GM19372 (cell line): ENCODE data around the gene SLC6A6.

ENCODE experiments used
- ATAC-seq: cut with Tn5 transposase; IDR thresholded peaks from one replicate; pipeline ENCODE4 v1.9.1; 2021; ENCODE audit warnings: mild to moderate bottlenecking, low read depth, moderate library complexity; ENCODE audit not compliant: unreplicated experiment

Gene SLC6A6

GRCh38 chr3:14464141-14464465 is 61.7 kb downstream of the SLC6A6 start:
- no peak for ATAC-seq

GRCh38 chr3:14464521-14464920 is 62.1 kb downstream of the SLC6A6 start:
- ATAC-seq: no peak

- no peak for ATAC-seq
These were observed 63.0 kb downstream of the SLC6A6 start for GRCh38 chr3:14465425-14465824.

GRCh38 chr3:14466179-14466903 is 63.9 kb downstream of the SLC6A6 start:
- no peak for ATAC-seq

GRCh38 chr3:14467814-14468620 is 65.6 kb downstream of the SLC6A6 start:
- ATAC-seq: no peak

GRCh38 chr3:14468621-14468981 is 66.2 kb downstream of the SLC6A6 start:
- no peak for ATAC-seq

- ATAC-seq: no peak
These were observed 68.1 kb downstream of the SLC6A6 start for GRCh38 chr3:14470461-14470860.

GRCh38 chr3:14471016-14471415 is 68.6 kb downstream of the SLC6A6 start:
- no peak for ATAC-seq

GRCh38 chr3:14471690-14472089 is 69.3 kb downstream of the SLC6A6 start:
- no peak for ATAC-seq

- ATAC-seq: no peak
These were observed 70.3 kb downstream of the SLC6A6 start for GRCh38 chr3:14472471-14473351.

- no peak for ATAC-seq
These were observed 71.0 kb downstream of the SLC6A6 start for GRCh38 chr3:14473411-14473891.

- no peak for ATAC-seq
These were observed 72.1 kb downstream of the SLC6A6 start for GRCh38 chr3:14474363-14475081.

GRCh38 chr3:14475621-14476020 is 73.2 kb downstream of the SLC6A6 start:
- ATAC-seq: no peak

GRCh38 chr3:14476583-14477265 is 74.3 kb downstream of the SLC6A6 start:
- no peak for ATAC-seq

- ATAC-seq: no peak
These were observed 75.0 kb downstream of the SLC6A6 start for GRCh38 chr3:14477311-14477935.

- no peak for ATAC-seq
These were observed 76.6 kb downstream of the SLC6A6 start for GRCh38 chr3:14478956-14479550.

- no peak for ATAC-seq
These were observed 77.2 kb downstream of the SLC6A6 start for GRCh38 chr3:14479591-14479990.

- no peak for ATAC-seq
These were observed 78.0 kb downstream of the SLC6A6 start for GRCh38 chr3:14480207-14481017.
